HG02970 (cell line): Measurements from ENCODE around the gene TMEM253.

Experiments used
- ATAC-seq: cut with Tn5 transposase; IDR thresholded peaks from one replicate; pipeline ENCODE4 v1.9.1; 2021; ENCODE audit warnings: mild to moderate bottlenecking, moderate library complexity, moderate number of reproducible peaks; ENCODE audit not compliant: unreplicated experiment, low FRiP score

TMEM253 gene

DNA sequence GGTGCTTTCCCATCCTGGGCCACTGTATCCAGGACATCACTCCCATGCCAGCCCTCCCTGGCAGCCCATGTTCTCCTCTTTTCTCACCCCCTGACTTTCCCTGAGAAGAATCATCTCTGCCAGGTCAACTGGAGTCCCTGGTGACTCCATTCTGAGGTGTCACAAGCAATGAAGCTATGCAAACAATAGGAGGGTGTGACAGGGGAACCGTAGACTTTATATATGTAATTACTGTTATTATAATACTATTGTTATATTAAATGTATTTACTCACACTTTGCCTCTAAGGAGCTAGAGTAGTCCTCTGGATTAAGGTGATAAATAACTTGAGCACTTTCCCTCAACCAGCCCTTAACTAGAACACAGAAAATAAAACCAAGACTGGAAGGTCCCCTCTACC, 11.6 kb upstream of the TMEM253 start:
- no peak for ATAC-seq

DNA sequence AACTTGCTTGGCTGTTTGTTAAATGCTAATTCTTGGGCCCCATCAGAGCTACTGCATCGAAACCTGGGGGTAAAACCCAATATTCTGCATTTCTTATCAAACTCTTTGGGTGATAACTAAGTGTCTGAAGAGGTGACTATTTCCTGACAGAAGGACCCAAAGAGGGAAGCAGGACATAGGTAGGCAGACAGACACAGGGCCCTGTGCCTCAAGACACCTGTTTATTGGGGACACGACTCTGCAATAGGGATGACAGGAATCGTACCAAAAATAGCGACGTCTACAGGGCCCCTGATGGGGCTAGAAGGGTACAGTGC, 11.0 kb upstream of the TMEM253 start:
- ATAC-seq = no peak

DNA sequence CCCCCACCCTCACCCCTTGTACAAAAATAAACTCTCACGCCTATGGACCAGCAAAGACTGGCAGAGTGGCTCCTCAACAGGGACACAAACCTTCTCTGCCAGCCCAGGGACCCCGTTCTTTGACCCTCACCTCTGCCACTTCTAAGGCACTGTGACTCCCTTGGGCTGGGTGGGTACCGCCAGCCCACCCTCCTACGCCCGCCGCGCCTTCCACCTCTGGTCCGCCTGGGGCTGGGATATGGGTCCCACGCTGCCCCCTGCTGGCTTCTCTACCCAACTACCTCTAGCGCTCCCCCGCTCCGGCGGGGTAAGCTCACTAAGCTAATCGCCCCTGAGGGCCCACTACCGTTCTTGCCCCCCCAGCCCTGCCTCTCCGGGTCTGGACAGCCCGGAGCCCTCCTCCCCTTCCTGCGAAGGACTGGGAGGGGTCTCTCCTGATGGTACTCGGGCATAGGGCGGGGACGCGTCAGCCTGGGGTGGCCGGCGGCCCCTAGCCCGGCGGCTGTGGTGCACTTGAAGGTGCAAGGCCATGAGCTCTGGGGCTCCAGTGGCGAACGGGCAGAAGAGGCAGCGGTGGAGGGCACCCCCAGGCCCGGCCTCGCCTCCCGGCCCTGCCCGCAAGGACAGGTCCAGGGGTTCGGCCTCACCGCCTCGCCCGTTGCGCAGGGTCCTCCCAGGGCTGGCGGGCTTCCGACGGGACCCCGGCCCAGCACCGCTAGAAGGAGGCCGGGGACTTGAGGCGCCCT, 10.5 kb upstream of the TMEM253 start:
- ATAC-seq = no peak

DNA sequence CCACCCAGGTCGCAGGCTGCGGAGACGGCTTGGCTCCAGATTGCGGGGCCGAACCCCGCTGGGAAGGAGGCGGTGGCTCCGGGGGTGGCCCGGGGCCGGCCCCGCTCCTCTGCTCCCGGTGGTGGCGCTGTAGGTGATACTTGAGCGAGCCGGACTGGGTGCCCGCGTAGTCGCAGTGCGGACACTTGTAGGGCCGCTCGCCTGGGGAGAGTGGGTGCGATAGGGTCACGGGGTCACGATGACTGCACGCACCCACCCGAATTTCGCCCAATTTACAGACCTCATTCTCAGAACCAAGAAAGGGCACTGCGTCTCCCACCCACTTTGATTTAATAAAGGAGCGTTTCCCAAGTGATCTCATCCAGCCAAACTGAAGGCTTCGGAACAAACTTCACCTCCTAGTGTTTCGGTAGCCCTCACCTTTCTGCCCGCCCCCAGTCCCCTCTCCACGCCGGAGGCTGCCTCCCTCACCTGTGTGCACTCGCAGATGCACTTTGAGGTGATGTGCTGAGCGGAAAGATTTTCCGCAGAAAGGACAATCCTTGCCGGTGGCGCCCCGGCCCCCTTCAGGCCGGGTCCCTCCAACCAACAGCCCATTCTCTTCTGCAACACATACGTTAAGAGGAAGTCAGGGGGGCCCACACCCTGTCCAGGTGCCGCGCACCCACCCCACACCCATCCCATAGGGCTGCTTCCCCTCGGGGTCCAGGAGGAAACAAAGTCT, 9.8 kb upstream of the TMEM253 start:
- no peak for ATAC-seq

DNA sequence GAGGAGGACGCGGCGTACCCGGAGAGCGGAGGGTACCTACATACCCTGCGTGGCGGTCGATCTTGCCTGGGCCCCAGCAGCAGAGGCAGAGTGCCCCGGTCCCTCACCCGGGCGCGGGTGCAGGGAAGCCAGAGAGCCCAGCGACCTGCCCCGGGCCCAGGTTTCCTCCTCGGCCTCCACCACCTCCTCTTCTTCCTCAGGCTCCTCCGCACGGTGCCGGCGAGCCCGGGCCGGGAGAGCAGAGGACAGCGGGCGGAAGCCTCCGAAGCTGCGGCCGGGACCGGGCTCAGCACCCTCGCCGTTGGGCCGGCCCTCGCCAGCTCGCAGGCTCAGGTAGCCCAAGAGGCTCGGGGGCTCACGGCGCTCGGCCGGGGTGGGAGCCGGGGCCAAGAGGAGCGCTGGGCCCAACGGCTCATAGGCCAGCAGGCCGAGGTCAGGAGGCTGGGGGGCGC, 9.0 kb upstream of the TMEM253 start:
- ATAC-seq = no peak

DNA sequence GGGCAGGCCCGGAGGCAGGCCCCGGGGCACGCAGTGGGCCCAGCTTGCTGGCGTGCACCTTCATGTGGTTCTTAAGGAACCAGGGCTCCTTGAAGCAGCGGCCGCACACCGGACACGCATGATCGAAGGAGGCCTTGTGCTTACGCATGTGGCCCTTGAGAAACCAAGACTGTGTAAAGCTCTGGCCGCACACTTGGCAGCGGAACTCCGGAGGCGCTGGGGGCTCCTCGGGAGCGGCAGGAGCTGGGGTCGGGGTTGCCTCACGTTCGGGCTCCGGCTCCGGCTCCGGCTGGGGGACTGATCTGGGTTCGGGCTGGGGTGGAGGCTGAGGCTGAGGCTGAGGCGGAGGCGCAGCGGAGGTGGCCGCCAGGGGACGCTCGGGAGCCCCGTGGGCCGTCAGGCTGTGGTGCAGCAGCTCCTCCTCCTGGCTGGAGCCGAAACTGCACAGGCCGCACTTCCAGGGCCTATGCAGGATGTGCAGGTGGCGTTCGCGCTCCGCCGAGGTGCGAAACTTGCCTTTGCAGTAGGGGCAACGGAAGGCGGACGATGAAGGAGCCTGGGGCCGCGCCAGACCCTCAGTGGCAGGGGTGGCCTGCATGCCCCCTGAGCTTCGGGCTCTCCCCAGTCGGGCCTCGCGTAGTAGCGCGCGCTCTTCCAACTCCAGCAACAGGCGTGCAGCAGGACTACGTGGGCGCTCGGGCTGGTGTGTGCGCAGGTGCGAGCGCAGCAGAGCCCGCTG, 8.4 kb upstream of the TMEM253 start:
- peak; percentile 77 for ATAC-seq

DNA sequence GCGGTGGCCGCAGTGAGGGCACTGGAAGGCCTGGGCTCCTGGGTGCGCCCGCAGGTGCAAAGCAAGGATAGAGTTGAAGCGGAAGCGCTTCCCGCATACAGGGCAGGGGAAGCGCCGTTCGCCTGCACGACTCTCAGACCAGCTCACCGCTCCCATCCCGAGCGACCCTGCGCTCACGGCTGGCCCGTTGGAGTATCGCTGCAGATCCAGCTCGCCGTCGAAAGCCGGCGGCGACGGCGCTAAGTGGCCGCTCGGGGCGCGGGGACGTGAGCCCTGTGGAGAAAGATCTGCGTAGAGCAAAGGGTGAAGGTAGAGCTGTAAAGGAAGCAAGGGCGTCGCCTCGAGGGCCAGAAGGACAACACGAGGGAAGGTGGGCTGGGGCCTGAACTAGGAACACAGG, 7.8 kb upstream of the TMEM253 start:
- ATAC-seq = no peak

DNA sequence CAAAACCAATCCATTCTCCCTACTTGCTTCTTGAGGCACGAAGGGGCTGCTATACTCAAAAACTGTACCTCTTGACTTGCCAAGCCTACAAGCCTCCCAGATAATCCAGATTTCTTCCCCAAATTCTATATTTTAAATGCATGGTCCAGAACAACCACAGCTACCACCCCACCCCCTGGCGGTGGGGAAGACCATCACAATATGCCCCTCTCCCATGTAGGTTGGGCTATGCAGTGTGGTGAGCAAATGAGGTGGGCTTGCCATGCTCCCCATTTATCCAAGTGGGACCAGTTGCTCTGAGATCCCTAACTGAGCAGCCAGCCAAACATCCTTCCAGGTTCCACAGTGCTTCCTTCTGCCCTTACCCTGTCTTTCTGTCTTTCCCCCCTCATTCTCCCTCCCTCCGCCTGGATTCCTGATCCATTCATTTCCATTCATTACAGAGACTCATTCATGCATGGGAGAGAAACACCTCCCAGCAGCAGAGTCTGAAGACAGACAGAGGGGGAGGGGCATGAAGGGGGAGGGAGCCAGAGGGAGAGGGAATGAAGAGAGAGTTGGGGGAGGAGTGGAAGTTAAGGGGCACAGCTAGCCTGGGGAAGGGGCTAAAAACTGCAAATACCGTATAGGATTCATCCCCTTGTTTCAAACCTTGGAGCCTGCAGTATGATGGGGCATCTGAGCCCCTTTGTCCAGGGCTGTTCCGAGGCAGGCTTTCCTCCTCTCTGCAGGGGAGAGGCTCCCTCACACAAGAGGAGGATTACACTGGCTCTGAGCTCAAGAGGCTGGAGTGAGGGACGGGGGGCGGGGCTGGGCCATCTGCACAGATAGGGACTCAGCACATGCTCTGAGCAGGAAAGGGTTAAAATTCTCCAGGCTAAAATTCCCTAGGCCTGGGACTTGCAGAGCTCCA, 6.8 kb upstream of the TMEM253 start:
- no peak for ATAC-seq

DNA sequence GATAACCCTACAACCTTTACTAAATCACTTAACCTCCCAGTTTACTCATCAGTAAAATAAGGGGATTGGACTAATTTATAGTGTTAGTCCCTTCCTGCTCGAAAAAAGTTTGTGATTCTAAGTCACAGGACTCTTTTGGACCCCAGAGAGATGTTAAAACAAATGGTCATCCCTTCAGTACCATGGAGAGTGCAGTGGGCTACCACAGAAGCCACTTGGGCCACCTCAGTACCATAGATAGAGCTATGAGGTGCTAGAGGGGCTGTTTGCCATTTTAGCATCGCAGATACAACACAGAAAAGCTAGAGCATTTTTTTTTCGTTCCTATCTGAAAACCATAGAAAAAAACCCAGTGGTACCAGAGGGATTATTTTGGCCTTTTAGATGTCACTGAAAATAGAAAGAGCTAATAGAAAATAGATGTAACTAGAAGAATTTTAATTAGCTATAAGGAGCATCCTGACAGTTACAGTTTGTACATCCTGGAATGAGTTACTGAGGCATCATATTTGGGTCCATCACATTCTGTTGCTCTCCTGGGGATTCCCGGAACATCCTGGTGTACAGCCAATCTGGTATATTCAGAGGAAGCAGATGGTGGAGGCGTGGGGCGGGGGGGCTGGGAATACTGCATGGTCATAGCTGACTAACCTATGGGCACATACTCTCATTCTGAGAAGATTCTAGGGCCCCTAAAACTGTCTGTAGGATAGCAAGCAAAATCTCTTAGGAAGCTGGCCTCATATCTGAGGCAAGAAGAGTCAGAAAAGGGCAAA, 5.2 kb upstream of the TMEM253 start:
- no peak for ATAC-seq

DNA sequence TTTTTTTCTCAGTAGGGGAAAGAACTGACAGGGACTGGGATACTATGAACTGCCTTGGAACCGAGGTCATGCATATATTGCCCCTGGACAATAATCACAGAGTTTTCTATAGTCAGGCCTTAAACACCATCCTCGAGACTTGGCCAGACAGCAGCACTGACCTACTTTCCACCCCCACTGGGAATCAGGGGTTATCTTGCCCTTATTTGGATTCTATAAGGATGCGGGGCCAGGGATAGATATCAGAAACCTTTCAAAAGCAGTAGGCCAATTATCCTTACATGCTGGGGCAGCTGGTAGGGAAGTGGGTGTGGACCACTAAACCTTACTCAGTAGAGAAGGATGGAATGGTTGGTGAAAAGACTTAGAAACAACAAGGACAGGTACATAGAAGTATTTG, 4.4 kb upstream of the TMEM253 start:
- ATAC-seq = no peak

DNA sequence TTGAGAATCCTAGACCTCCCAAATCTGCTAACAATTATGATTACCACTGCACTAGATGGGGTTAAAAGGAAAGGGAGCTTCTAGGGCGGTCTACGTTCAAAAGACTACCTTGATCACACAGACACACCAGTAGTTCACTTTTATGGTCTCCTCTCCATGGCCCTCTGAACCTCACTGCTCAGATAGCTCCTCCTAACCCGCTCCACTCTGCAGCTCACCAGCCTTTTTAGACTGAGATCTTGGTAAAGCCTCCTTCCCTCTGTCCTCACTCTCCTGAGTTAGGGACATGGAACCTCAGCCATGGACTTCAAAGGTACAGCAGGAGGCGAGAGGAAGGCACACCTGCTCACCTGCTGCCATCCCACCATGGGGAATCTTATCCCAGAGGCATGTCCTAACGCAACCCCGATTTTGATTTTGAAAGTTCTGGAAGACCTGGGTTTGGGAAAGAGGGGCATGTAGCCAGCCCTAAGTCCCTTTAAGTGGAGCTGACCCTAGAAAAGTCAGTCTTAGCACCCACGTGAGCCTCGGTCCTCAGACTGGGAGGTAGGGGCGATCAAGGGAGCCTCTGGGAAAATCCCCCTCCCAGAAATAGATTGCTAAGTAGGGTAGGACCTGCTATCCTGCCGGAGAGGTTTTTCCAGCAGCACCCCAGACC, 3.8 kb upstream of the TMEM253 start:
- ATAC-seq = no peak

DNA sequence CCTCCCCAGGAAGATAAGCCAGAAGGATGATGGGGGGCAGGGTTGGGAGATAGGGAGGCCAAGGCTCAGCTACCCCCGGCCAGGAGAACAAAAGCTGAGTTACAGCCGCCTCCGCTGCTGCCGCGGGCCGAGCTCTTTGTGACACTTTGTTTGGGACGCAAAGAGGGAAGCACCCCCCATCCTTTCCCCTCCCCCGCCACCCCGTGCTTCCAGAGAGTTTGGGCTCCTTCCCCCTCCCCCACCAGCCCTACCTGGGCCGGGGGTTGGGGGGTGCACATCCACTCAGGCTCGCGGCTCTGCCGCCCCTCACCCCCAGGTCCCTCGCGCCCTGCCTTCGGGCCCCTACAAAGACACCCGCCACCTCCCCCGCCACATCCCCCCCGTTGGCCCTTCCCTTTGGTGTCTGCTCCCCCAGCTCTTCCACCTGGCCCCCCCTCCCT, 3.2 kb upstream of the TMEM253 start:
- no peak for ATAC-seq

DNA sequence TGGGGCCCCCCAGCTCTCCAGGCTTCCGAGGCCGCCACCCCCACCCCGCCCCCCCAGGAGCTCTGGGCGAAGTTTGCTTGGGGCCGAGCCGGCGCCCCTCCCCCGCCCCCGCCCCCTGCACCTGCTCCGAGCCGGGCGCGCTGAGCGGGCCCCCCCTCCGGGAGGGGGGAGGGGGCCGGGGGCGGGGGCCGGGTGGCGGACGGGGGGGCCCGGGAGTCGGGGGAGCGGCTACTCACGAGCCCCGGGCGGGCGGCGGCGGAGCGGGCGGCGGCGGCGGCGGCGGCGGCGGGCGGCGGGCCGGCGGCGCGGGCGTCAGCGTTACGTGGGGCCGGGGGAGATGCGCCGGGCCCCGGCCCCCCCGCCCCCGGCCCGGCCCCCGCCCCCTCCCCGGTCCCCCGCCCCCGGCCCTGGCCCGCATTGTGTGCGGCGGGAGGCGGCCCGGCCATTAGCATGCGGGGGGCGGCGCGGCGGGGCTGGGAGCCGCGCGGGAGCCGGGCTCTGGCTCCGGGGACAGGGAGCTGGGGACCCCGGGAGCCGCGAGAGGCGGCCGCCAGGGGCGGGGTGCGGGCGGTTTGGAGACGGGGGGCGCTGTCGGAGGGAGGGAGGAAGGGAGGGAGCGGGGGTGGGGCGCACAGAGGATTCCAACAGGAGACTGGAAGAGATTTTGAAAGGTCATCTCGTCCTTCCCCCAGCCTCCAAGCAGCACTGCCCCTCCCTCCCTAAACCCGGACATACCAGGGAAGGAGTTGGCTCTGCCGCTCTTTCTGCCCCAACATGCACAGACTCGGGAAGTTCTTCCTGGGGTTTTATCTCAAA, 2.6 kb upstream of the TMEM253 start, which contains the start of gene ZNF219:
Gene ZNF219, minus strand, starts transcription at position 580 of the 816 bp plus-strand sequence. CDS start 5,064 bp downstream, outside the sequence.
- no peak for ATAC-seq

DNA sequence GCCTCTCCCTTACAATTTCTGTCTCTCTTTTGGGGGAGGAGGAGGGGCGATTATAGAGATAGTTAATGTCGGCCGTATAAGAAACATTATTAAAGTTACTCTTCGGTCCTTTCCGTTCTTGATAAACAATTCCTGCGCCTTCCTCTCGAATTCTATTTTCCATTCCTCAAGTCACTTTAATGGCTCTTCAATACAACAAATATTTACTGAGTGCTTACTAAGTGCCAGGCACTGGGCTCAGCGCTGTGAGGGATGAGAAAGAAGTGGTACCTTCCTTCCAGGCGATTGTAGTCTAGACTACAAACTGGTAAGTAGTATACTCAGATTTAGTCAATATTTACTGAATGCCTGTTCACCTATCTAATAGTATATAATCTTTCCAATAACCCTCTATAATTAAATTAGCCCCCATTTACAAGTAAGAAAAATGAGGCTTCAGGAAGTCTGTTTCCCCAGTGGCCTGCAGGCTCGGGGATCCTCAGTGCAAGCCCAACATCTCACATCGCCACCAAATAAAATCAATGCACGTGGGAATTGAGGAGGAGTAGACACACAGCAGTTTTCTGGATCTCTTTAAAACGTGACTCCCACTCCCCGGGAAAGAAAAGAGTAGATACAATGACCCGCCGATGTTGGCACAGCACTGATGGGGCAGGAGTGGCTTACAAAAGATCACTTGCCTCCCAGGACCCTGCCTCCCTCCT, 1.8 kb upstream of the TMEM253 start:
- no peak for ATAC-seq

DNA sequence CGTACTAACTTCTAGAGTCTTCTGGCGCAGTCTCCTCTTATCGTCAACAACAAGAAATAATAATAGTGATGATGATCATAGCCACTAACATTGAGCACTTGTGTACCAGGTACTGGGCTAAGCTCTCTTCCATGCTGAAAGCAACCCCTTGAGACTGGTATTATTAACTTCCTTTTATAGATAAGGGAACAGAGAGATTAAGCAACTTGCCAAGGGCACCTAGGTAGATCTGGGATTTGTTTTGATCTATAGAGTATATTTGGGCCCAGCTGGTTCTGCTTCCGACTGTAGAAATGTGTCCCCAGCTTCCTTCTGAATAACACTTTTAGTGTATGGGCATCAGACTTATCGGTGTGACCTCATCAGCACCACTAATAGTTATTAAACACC, 1.3 kb upstream of the TMEM253 start:
- no peak for ATAC-seq

DNA sequence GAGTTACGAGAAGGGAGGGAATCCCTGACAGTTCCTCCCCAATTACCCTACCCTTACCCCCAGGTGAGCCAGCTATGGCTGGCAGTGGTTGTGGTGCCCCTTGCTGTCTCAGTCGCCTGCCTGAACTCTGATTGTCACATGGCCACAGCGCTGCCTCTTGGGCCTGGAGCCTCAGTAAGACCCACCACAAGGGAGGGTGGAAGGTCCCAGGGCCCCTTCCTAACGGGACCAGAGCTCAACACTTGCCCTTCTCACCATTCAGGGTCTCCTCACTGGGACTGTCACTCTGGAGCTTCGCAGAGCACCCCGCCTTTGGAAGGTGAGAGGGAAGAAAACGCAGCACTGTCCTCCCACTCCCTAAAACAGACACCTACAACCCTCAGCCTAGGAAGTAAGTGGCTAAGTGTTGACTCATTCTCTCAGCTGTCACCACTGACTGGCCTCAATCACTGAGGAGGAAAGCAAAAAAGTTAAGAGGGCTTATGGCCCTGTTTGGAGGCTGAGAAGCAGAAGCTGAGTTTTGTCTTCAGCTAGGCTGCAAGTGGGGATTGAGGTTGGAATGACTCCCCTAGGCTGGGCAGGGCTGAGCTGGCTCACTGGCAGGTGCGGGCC, 1.0 kb downstream of the TMEM253 start:
- ATAC-seq = no peak
